ENCODE data around the gene A1BG. TPM values are rescaled to one million over a fixed set of nuclear protein-coding genes. Genes with fewer than 3 reads are reported as not detected.

The A1BG gene
- total and polyA plus RNA-seq, 2 of the 13 experiments (the other 11 are each of a cell fraction or from before 2014, with no cell fraction given), result 14.7 to 41.4 TPM

DNA sequence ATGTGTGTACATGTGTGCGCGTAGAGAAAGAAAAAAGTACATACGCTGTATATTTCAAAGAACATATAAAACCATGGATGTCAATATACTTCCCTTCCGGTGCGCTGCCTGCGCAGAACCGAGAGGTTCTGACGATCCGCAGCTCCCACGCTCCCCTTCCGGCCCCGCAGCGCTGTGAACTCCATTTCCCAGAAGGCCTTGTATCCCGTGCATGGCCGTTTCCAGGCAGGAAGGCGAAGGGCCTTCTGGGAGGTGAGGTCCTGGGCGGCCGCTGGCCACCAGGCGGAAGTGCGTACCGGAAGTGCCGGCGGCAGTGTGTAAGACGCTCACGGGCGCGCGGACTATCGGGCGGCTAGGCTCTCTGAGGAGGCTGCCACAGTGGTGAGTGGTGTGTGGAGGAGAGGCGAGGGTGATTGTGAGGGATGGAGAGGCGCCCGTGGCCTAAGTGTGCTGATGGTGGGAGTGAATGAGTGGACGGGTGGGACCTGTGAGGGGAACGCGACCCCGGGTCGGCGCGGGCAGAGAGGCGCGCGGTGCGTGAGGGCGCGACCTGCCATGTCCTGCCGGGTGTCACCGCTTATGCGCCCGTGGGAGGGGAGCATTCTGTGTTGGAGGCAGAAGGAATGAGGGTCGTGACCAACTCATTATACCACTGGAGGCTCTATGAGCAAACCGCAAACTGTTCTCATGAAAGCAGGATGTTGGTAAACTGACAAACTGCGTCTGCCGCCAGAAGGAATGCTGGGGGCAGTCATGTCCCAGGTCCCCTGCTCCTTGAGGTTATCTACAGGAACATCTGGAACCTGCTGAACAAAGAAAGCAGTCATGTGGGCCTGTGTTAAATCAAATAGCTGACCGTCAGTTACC lies 48.0 kb downstream of the A1BG start, which contains the start of gene ERVK3-1 (continued):
- TF ChIP-seq ZBTB38 (CRISPR knock-in tag; IDR thresholded peaks at IDR 0.05) (peak; percentile 80; the same call in 1 of the 2 replicates), CEBPB (IDR thresholded peaks at IDR 0.05; ENCODE audit: borderline replicate concordance, low read depth, low read length) (no peak), NR2F2 (IDR thresholded peaks at IDR 0.05; ENCODE audit: borderline replicate concordance, low read depth) (no peak), ZFX (CRISPR knock-in tag; IDR thresholded peaks at IDR 0.05; ENCODE audit: low read depth) (peak; percentile 71), GLI4 (CRISPR knock-in tag; IDR thresholded peaks at IDR 0.05; ENCODE audit: borderline replicate concordance) (no peak), ZNF30 (CRISPR knock-in tag; IDR thresholded peaks at IDR 0.05) (no peak), ZNF3 (CRISPR knock-in tag; IDR thresholded peaks at IDR 0.05) (no peak), GABPA (IDR thresholded peaks at IDR 0.05; ENCODE audit: low read depth, low read length) (peak; percentile 94), GABPA (CRISPR knock-in tag; IDR thresholded peaks at IDR 0.05; ENCODE audit: low read depth) (peak; percentile 99), ZNF816 (CRISPR knock-in tag; IDR thresholded peaks at IDR 0.05; ENCODE audit: borderline replicate concordance) (no peak), GLMP (CRISPR knock-in tag; IDR thresholded peaks at IDR 0.05; ENCODE audit: borderline replicate concordance) (no peak), CREB3 (CRISPR knock-in tag; IDR thresholded peaks at IDR 0.05) (no peak), ZNF431 (CRISPR knock-in tag; IDR thresholded peaks at IDR 0.05; ENCODE audit: borderline replicate concordance, low read depth) (no peak)
- TF ChIP-seq, protein P1, sequence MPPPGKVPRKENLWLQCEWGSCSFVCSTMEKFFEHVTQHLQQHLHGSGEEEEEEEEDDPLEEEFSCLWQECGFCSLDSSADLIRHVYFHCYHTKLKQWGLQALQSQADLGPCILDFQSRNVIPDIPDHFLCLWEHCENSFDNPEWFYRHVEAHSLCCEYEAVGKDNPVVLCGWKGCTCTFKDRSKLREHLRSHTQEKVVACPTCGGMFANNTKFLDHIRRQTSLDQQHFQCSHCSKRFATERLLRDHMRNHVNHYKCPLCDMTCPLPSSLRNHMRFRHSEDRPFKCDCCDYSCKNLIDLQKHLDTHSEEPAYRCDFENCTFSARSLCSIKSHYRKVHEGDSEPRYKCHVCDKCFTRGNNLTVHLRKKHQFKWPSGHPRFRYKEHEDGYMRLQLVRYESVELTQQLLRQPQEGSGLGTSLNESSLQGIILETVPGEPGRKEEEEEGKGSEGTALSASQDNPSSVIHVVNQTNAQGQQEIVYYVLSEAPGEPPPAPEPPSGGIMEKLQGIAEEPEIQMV (CRISPR knock-in tag; IDR thresholded peaks at IDR 0.05; ENCODE audit: low read depth), result no peak
- TF ChIP-seq, protein P2, sequence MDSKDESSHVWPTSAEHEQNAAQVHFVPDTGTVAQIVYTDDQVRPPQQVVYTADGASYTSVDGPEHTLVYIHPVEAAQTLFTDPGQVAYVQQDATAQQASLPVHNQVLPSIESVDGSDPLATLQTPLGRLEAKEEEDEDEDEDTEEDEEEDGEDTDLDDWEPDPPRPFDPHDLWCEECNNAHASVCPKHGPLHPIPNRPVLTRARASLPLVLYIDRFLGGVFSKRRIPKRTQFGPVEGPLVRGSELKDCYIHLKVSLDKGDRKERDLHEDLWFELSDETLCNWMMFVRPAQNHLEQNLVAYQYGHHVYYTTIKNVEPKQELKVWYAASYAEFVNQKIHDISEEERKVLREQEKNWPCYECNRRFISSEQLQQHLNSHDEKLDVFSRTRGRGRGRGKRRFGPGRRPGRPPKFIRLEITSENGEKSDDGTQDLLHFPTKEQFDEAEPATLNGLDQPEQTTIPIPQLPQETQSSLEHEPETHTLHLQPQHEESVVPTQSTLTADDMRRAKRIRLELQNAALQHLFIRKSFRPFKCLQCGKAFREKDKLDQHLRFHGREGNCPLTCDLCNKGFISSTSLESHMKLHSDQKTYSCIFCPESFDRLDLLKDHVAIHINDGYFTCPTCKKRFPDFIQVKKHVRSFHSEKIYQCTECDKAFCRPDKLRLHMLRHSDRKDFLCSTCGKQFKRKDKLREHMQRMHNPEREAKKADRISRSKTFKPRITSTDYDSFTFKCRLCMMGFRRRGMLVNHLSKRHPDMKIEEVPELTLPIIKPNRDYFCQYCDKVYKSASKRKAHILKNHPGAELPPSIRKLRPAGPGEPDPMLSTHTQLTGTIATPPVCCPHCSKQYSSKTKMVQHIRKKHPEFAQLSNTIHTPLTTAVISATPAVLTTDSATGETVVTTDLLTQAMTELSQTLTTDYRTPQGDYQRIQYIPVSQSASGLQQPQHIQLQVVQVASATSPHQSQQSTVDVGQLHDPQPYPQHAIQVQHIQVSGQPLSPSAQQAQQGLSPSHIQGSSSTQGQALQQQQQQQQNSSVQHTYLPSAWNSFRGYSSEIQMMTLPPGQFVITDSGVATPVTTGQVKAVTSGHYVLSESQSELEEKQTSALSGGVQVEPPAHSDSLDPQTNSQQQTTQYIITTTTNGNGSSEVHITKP (CRISPR knock-in tag; IDR thresholded peaks at IDR 0.05; ENCODE audit: low read depth), result peak; percentile 54; the same call in 1 of the 2 replicates
